ENCODE data around the gene ANO7.

DNA sequence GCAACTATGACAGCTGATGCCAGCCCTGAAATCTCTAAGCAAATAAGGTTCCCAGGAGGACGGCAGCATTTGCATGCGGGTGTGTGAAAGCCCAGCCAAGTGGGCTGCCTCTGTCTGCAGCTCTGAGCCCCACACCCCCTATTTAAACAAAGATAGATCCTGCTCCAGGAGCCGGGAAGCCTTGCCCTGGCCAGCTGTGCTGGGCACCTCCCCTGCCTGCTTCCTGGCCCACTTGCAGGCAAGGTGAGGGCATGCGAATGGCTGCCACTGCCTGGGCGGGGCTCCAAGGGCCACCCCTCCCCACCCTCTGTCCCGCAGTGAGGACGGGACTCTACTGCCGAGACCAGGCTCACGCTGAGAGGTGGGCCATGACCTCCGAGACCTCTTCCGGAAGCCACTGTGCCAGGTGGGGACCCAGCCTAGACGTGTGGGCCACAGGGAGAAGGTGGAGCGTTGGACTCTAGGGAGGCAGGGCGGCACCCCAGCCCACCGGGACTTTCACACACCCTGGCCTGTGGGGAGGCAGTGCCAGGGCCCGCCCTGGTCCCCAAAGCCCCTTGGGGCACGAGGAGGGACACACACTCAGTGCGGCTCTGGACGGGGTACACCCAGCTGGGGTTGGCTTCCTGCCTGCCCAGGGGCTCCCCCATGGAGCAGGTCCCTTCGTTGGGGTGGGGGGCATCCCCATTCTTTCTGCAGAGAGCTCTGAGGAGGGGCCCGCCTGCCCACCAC lies at the start of gene ANO7:
- TF ChIP-seq, protein P1, sequence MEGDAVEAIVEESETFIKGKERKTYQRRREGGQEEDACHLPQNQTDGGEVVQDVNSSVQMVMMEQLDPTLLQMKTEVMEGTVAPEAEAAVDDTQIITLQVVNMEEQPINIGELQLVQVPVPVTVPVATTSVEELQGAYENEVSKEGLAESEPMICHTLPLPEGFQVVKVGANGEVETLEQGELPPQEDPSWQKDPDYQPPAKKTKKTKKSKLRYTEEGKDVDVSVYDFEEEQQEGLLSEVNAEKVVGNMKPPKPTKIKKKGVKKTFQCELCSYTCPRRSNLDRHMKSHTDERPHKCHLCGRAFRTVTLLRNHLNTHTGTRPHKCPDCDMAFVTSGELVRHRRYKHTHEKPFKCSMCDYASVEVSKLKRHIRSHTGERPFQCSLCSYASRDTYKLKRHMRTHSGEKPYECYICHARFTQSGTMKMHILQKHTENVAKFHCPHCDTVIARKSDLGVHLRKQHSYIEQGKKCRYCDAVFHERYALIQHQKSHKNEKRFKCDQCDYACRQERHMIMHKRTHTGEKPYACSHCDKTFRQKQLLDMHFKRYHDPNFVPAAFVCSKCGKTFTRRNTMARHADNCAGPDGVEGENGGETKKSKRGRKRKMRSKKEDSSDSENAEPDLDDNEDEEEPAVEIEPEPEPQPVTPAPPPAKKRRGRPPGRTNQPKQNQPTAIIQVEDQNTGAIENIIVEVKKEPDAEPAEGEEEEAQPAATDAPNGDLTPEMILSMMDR (conservative IDR thresholded peaks at IDR 0.05): no peak
- no peak for TF ChIP-seq ZFX (IDR thresholded peaks at IDR 0.05)

Data from C4-2B (cell line).